GM19025 (cell line): Measurements from ENCODE around the gene PPM1L.
"Not testable (repeated sequence)": the region's sequence is repeated elsewhere in the genome, so short reads cannot be mapped to it uniquely, and the experiment has no call there.

Experiments
- ATAC-seq: cut with Tn5 transposase; IDR thresholded peaks from one replicate; pipeline ENCODE4 v1.9.1; 2021; ENCODE audit warnings: mild to moderate bottlenecking, low read depth, moderate library complexity; ENCODE audit not compliant: unreplicated experiment

Gene PPM1L

DNA sequence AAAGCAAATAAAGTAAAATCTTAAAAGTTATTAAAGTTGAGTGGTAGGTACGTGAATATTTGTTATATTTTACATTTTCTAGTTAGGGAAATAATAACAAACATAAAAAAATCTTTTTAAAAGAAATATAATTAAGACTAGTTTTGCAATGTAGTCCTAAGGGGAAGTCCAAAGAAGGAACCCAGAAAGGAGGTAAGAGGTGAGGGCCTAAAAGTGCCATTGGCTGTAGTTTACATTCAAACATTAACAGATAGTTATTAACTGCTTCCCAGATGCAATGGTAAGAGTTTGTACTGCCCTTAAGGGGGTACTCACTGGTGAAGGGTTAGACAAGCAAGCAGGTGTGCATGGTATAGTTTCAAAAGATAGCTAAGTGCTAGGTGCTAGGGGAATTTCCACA lies 269.9 kb downstream of the PPM1L start:
- ATAC-seq, result no peak

DNA sequence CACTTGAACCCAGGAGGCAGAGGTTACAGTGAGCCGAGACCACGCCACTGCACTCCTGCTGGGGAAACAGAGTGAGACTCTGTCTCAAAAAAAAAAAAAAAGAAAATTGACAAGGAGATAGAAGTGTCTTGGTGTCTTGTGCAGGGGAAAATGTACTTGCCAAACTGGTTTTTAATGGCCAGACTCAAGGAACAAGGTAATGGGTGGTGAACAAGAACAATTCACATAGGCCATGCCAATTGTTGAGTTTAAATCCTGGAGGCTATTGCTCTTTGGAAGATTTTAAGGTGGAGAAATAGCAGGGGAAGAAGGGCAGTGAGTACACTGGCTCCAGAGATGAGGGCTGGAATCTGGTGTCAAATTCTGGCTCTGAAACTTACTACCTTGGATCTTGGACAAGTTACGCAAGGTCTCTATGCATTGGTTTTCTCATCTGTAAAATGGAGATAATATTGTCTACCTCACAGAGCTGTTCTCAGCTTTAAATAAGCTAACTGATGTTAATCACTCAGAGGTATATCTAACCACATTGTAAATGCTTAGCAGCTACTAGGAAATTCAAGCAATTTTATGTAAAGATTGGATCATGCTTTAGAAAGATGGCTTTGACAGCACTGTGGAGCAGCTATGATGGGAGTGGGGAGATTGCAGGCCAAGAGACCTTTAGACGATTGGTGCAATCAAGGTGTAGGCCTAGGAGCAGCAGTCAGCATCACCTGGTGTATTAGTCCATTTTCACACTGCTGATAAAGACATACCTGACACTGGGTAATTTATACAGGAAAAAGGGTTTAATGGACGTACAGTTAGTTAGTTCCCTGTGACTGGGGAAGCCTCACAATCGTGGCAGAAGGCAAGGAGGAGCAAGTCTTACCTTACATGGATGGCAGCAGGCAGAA lies 270.8 kb downstream of the PPM1L start:
- ATAC-seq, result no peak

DNA sequence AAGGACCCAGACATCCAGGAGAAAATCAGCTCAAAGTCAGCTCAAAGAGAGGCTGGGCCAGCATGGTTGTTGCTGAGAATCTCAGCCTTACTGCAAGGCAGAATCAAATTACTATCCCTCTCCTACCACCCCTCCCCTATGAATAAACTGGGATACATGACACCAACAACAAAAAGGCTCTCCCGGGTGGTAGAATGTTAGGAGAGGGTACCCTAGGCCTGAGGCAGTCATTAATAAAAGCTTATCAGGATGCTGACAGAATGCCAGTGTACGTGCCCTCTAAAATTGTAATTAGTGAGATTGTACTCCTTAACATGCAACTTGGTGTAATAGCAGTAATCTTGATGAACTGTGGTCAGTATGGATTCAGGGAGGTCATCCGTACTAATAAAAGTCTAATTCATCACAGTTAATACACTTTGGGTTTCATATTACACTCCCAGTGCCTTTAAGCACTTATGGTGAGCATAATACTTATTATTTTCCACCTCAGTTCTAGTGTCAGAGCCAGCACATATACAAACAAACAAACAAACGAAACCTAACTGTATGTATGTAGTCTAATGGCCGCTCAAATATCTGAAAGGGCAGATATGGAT lies 272.6 kb downstream of the PPM1L start:
- no peak for ATAC-seq

DNA sequence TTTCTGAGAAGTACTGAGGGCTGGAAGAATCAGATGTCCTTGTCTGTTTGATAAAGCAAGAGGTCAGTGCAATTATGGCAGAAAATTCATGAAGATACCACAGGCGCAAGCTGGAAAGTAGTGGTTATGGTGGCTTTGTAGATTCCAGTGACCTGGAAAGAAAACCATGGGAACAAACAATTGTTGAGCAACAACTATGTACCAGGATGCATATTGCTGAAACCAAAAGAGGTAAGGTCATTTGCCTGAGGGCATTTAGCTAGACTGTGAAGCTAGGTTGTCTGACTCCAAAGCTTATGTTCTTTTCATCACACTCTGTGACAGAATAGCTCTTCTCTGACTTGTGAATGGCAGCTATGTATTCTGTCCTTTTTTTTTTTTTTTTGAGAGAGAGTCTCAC lies 275.1 kb downstream of the PPM1L start:
- no peak for ATAC-seq

DNA sequence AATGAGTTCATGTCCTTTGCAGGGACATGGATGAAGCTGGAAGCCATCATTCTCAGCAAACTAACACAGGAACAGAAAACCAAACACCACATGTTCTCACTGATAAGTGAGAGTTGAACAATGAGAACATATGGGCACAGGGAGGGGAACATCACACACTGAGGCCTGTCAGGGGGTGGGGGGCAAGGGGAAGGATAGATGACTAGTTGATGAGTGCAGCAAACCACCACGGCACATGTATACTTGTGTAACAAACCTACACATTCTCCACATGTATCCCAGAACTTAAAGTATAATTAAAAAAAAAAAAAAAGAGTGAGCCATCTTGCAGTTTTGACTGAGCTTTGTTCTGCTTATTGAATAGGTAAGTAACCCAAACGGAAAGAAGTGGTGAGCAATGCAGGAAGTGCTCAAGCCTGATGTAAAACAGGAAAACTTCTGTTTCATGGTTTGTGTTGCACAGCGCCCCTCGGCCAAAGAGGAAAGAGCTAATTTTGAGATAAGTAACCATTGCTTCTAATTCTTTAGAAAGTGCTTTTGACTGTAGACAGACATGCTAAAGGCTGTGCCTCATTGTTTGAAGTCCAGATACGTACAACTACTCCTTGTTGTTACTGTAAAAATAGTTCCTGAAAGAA lies 279.0 kb downstream of the PPM1L start:
- ATAC-seq, result not testable (repeated sequence)

DNA sequence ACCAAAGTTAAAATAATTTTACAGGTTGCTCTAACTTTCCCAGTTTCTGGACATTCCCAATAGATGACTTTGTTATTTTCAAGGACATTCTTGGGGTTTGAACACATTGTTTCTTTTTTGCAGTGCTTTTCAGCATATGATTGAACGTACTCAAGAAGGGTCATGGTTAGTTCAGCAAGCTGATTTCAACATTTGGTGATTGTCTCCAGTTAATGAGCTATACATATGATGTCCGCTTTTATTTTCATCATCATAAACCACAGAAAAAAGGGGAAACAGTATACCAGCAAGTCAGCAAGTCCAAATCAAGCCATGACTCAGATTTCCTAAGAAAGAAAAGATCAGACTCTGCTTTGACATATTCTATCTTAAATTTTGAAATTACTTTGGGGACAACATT lies 279.7 kb downstream of the PPM1L start:
- ATAC-seq, result no peak

DNA sequence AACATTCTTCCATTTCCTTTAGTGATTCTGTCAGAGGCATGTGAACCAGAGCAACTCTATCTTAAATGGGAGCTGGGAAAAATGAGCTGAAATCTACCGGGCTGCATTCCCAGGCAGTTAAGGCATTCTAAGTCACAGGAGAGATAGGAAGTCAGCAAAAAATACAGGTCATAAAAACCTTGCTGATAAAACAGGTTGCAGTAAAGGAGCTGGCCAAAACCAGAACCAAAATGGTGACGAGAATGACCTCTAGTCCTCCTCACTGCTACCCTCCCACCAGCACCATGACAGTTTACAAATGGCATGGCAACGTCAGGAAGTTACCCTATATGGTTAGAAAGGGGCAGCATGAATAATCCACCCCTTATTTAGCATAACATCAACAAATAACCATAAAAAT lies 282.7 kb downstream of the PPM1L start:
- no peak for ATAC-seq

DNA sequence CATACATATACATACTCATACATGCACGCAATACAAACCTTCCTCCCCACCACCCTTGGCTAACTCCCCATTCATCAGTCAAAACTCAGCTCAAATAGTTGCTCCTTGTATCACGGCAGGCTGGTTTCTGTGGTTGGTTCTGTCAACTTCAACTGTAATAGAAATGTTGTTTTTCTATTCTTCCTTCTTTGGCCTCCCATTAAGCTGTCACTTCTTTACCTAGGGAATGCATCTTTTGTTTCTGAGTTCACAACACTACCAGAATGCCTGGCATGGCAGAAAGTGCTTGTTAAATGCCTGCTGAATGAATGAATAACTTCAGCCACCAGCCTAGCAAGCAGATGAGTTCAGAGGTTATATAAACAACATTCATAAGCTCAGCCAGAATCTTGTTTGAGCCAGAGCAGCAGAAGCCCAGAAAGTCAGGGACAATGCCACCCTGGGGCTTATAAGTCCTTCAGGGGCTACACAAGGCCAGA lies 286.0 kb downstream of the PPM1L start:
- ATAC-seq, result no peak

DNA sequence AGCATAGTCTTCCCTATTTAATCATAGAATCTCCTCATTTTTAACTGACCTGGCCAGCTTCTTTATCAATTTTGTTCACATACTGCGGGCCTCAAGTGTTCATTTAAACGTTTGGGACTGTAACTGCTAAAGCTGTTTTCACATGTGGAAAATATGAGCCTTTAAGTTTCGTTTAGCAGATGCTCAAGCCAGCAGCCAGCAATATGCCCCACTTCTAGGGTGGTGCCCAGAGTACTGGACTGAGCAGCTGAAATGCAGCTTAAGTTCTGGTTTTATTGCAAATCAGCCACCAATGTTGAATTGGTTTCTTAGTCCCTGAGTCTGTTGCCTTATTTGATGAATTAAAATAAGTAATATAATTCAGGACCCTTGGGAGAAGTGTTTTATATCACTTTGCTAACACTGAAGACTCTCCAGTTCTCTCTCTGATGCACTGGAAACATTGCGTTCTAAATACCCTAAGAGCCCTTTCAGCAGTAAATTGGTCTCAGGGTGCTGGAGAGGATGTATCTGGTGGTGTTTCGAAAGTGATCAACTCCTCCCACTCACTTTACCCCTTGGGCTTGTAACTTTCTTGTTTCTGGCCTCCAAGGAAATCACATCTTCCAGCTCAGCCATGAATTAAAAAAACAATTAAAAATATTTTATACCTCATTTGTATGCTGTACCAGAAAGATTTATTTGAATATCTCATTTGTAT lies 287.5 kb downstream of the PPM1L start:
- ATAC-seq, result peak; percentile 77

DNA sequence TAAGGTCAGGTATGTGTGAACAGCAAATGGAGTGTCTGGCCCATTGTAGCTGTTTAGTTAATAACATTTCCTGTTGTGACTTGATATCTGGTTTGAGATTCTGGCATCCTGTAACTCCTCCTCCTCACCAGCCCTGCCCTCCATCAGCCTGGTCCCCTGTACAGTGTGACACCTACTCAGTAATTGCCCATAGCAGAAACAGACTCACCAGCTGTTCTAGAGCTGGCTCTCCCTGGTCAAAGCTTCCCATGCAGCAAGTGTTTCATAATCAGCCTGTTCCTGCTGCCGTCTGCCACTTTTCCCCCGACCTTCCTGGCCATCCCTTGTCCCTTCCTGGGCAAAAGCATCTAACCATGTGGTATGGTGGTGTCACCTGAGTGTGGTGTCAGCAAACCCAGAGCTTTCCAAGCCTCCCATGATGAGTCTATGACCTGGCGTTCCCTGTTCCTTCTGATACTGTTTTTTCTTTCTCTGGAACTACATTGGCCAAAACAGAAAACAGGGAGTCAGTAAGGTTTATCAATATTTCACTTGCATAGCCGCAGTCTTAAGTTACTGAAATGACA lies 293.7 kb downstream of the PPM1L start:
- ATAC-seq, result no peak

DNA sequence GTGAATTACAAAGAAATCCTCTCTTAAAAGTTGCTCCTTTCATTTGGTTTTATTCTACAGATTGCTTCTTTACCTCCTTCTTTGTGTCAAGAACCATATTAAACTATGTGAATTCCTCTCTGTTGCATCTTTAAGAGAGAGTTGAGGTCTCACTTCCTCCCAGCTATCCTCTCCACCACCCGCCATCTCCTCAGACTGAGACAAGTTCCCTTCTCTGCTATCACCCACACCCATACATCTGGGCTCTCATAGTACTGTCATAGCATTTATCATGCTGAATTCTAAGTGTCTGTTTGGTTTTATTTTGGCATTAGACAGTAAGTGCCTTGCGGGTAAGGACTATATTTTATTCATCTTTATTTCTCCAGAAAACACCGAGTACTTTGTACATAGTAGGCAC lies 294.9 kb downstream of the PPM1L start:
- no peak for ATAC-seq

DNA sequence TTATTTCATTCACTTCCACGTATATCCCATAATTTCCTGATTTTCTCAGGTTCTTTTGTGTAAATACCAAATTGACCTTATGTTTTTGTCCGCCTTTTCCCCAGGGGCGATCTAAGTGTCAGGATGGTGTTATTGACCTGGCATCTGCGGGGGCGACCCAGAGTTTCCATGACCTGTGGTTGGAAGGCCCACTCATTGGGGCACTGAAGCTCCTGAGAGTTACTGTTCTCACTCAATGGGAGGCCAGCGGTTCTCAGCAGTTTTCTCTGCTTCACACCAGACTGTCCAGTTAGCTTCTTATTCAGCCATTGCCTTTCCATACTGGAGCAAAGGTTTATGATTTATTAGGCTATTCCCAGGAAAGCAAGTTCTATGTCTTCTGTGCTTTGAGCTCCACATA lies 295.8 kb downstream of the PPM1L start:
- ATAC-seq, result no peak

DNA sequence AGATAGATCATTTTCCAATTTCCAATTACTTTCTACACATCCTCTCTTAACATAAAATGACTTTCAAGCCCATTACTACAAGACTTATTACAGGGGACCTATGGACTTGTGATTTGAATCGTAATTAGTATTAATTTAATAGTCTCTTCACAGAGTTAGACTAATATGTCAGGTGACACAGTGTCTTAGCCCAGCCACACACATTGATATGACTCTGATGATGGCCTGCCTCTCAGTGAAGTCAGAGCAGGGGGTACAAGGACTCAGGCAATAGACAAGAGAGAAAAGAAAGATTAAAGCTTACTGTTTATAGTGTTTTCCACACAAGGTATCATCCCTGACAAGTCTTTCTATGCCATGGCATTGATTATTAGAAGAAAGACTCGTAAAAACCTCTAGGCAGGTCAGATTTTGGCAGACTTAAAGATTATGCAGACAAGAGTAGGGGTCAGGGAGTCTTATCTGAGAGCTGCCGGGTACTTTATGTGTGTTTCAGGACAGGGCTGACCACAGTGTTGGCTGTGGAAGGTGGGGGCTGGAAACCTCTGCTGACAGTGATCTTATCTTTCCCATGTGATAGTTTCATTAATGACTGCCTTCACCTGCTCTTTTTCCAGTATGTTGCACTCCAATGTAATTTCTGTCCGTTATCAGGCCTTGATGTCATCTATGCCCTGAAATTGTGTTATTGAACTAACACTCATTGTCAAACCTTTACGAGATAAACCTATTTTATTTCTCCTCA lies 299.0 kb downstream of the PPM1L start:
- no peak for ATAC-seq

DNA sequence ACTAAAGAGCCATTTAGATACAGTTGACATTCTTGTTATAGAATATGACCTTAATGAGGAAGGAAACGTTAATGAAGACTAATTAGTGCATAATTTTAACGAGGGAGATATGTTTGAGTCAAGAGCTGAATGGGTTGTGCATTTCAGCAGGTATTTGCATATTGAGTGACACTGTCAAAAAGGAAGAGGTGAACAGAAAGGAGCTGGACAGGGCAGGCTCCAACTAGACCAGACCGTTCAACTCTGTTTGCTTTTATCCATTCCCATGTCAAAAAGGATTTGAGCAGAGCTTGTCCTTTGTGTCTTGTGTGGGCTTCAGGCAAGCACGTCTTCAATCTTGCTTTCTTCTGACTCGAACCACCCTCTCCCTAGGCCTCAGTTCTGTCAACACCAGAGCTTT lies 308.4 kb downstream of the PPM1L start:
- ATAC-seq, result no peak

DNA sequence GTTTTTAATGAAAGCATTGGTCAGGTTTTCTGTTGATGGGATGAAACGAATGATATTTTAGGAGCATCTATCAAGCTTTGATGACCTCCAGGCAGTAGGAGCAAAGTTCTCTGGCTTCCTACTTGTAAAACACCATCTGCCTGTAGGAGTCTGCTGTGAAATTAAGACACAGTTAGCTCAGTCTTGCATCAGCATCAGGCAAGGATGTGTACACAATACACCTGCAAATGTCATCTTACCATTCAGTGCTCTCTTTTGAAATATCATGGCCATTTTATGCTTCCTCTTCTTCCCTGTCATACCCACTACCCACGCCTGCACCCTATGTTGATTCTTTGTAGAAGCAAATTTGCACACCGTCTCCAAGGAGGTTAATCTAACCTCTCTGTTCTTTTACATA lies 310.9 kb downstream of the PPM1L start:
- ATAC-seq, result no peak

DNA sequence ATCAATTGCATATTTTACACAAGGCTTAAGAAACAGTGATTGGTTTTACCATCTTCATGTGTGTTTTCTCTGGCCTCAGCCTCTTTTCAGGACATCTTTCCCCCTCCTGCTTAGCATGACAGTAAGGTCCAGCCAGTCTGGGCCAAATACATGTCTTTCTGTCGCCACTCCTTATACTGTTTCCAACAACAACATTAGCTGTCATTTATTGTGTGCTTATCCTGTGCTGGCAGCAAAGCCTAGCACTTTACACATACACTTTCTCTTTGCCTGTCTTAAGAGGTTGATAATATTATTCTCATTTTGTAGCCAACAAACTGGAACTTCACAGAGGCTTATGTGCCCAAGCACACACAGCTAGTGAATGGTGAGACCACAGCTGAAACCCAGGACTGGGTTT lies 311.3 kb downstream of the PPM1L start:
- no peak for ATAC-seq

DNA sequence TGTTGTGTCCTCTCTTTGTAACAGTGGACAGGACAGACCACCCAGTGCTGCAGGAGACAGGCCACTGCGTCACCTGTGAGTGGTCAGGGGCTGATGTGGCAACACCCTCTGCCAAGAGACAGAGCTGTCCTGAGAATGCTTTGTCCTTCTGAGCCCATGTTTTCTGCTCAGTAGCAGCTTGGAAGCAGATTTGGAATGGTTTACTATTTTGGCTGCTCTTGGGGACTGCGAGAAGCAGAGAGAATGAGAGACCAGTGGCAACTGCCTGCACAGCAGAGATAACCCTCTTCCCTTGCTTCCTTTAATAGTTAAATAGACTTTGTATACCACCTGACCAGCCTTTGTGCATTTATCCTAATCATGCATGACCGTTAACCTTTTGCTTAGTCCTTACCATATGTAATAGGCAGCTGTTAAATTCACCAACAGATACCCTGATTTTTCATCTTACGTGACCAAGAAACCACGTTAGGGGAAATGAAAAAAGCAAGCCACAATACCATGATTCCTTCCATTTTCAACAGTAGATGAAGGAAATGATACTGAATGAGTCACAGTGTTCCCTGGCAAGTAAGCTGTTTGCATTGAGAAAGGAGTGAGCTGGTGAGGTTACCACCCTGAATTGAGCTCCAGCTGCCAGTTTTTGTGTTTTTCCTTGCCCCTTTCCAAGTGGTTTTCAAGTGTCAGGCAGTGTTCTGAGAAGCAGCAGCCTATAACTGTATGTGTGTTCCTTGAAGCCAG lies 313.6 kb downstream of the PPM1L start:
- ATAC-seq, result peak; percentile 92

DNA sequence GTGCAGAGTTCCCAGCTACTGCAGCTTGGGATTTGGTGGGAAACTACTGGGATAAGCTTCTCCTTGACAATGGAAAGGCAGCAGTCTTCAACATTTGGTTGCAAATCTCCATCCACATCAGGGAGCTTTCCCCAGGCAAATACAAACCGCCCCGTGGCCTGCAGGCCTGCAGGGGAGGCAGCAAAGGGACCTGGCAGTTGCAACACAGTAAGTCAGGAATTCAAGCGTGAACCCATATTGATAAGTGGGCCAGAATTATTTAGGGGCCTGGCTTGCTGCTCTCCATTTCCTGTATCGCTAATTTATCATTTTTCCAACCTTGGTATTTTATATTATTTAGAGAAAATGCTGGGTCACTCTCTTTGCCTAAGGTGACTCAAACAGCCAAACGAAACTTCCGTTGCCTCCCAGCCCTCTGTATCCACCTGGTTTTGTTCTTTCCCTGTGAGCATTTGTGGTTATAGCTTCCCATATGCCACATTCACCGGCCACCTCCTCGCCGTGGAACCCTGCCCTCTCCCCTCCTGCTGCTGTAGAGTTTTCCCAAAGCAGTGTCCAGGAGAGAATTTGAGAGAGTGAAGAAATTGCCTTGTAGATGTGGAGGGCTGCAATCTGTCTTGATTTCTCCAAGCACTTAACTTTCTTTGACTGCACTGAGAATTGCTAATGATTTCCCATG lies 314.4 kb downstream of the PPM1L start:
- no peak for ATAC-seq
